Pancreas (tissue), 10 donors: ENCODE results near the gene TMEM74B. TPM values are rescaled to one million over a fixed set of nuclear protein-coding genes. Genes with fewer than 3 reads are reported as not detected.

Experiments used
- ATAC-seq, 4 donors: fragments of 200-7000 bp; cut with Tn5 transposase; one replicate each; pipeline versions ENCODE4 v1.8.0 to v1.9.1; 2020; ENCODE audit warnings: mild to moderate bottlenecking in 4 of 4, moderate library complexity in 4 of 4
- DNase-seq, 6 donors: peaks; one replicate each; pipeline ENCODE4 v3.0.0-alpha.2; 2020
- FAIRE-seq: peaks from 2 replicates; lab custom pipeline; 2012; peaks lifted over from hg19 to GRCh38; lab: Jason Lieb, UNC
- H3K27ac ChIP-seq, 4 donors: fragments of 200-600 bp; sonication (generic); 1 replicate in 3 of 4; 2 replicates in 1 of 4; pipeline versions ENCODE4 v1.5.0 to v1.8.0; 2020
- H3K27me3 ChIP-seq, 4 donors: fragments of 200-600 bp; one replicate each; pipeline ENCODE4 v1.8.0; 2021
- H3K36me3 ChIP-seq, 3 donors: fragments of 200-600 bp; sonication (generic) in 1 of 3; one replicate each; pipeline versions ENCODE4 v1.5.0 to v1.8.0; 2020 to 2021
- H3K4me1 ChIP-seq, 3 donors: fragments of 200-600 bp; one replicate each; pipeline ENCODE4 v1.8.0; 2021
- H3K4me3 ChIP-seq, 4 donors: fragments of 200-600 bp; sonication (generic) in 2 of 4; one replicate each; pipeline versions ENCODE4 v1.5.0 to v1.8.0; 2020 to 2021
- H3K9me3 ChIP-seq, 4 donors: fragments of 200-600 bp; one replicate each; pipeline ENCODE4 v1.8.0; 2021
- WGBS, 2 donors: extraction: QIAGEN DNeasy Blood & Tissue Kit; methylation state at CpG; one replicate each; pipeline ENCODE4 v1.1.7; 2013; 5-methylcytosine and 5-hydroxymethylcytosine counted together
- intact Hi-C, 3 donors: fragments of 100-400 bp; cut with DNase I; formaldehyde crosslinking; loops; one replicate each; pipeline versions ENCODE4 v1.11.1 to v1.14.2; 2022
- polyA plus RNA-seq, 2 donors: library from polyadenylated mRNA; stranded (reverse); fragments of 200-250 nt; gene quantifications; one replicate each; pipeline ENCODE4 v1.2.3, GENCODE V29; 2013
- total RNA-seq, 6 donors: library from RNA; stranded (reverse); fragmentation: NEBNext Ultra II Directional in 4 of 6; extraction: Animal tissue kit (Norgen Biotek cat#: 25700) in 4 of 6; gene quantifications; one replicate each; pipeline versions ENCODE4 v1.2.1 to v1.2.4, GENCODE V29; 2021 to 2023
- TF ChIP-seq, protein P1 (sequence below), 4 donors: fragments of 200-600 bp; sonication (generic) in 3 of 4; IDR thresholded peaks; one replicate each; pipeline versions ENCODE4 v1.5.0 to v1.8.0; 2021; ENCODE audit warnings: antibody characterized with exemption in 4 of 4
- donor health status: healthy with polysubstance abuse.
- donor health status: DM: no; HTN: no; CAD: no; lungs with moderate emphysema.
- donor health status: DM: no; HTN: no; CAD: no.
- donor health status: control.
- donor health status: control.
- donor health status: Bipolar disorder and iron deficiency.
- donor health status: DM: yes; HTN: yes; CAD: no.
- donor health status: DM: no; HTN: no; CAD: no.
- donor health status: DM: no; HTN: no; CAD: no.
- donor health status: DM: yes; HTN: yes; CAD: no.

TMEM74B gene
- total and polyA plus RNA-seq, 8 donors: 0.22 to 15.3 (median 0.76) TPM

DNA sequence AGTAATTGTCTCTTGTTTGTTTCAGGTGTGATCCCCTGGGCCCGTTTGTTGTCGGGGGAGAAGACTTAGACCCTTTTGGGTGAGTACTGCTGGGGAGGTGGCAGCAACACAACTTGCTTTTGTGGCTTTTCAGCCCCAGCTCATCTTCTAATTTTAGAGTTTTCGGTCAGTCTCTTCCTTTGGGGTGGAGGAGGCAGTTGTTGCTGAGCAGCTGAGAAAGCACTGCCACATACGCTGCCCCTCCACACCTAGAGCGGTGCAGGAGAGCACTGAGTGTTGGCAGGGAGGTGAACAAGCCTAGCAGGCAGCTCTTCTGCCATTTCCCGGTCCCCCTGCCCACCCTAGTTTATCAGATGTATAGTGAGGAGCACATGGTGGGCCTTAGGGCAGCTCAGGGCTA, 21.7 kb downstream of the TMEM74B start:
- intact Hi-C loops: no loop called here
- no peaks in the 10 kb centered on the region for H3K27me3 ChIP-seq
- no peaks in the 10 kb centered on the region for H3K9me3 ChIP-seq
- H3K36me3 ChIP-seq: peaks cover 3 to 62% (median 44%) of the 10 kb centered on the region in 3 donors
- no peak for ATAC-seq
- TF ChIP-seq, protein P1, sequence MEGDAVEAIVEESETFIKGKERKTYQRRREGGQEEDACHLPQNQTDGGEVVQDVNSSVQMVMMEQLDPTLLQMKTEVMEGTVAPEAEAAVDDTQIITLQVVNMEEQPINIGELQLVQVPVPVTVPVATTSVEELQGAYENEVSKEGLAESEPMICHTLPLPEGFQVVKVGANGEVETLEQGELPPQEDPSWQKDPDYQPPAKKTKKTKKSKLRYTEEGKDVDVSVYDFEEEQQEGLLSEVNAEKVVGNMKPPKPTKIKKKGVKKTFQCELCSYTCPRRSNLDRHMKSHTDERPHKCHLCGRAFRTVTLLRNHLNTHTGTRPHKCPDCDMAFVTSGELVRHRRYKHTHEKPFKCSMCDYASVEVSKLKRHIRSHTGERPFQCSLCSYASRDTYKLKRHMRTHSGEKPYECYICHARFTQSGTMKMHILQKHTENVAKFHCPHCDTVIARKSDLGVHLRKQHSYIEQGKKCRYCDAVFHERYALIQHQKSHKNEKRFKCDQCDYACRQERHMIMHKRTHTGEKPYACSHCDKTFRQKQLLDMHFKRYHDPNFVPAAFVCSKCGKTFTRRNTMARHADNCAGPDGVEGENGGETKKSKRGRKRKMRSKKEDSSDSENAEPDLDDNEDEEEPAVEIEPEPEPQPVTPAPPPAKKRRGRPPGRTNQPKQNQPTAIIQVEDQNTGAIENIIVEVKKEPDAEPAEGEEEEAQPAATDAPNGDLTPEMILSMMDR (IDR thresholded peaks at IDR 0.05): no peak
- DNase-seq: no peak
- H3K4me3 ChIP-seq: no peak overlapping the region
- H3K27ac ChIP-seq: no peak overlapping the region
- no peaks in the 10 kb centered on the region for H3K4me1 ChIP-seq
- 98% methylated on average over 6 of the region's 6 CpGs for WGBS, 2 donors
- FAIRE-seq: no peak

DNA sequence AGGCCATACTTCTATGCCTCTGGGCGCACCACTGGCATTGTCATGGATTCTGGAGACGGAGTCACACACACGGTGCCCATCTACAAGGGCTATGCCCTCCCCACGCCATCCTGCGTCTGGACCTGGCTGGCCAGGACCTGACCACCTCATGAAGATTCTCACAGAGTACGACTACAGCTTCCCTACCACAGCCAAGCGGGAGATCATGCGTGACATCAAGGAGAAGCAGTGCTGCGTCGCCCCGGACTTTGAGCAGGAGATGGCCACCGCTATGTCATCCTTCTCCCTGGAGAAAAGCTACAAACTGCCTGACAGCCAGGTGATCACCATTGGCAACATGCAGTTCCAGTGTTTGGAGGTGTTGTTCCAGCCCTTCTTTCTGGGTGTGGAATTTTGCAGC, 23.8 kb downstream of the TMEM74B start:
- 95 to 98% methylated on average over 12 of the region's 12 CpGs for WGBS, 2 donors
- DNase-seq: no peak
- no peak for FAIRE-seq
- intact Hi-C loops: no loop called here
- Histone ChIP-seq H3K27me3 (no peaks in the 10 kb centered on the region), H3K4me1 (no peaks in the 10 kb centered on the region), H3K4me3 (no peak overlapping the region), H3K27ac (no peak overlapping the region), H3K9me3 (no peaks in the 10 kb centered on the region), H3K36me3 (peaks cover 2 to 45% (median 31%) of the 10 kb centered on the region in 3 donors)
- TF ChIP-seq, protein P1 (IDR thresholded peaks at IDR 0.05): no peak
- ATAC-seq: no peak

DNA sequence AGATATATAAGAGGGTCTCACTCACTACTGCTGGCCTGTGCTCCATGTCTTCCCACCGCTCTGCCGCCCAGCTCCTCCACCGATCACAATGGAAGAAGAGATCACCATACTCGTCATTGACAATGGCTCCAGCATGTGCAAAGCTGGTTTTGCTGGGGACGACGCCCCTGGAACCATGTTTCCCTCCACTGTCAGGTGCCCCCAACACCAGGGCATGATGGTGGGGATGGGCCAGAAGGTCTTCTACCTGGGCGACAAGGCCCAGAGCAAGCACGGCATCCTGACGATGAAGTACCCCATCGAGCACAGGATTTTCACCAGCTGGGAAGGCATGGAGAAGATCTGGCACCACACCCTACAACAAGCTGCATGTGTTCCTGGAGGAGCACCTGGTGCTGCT, 24.3 kb downstream of the TMEM74B start:
- DNase-seq (no peak), ATAC-seq (no peak), FAIRE-seq (no peak)
- WGBS, 2 donors: 97 to 98% methylated on average over 10 of the region's 10 CpGs
- TF ChIP-seq, protein P1 (IDR thresholded peaks at IDR 0.05): no peak
- Histone ChIP-seq H3K9me3 (no peaks in the 10 kb centered on the region), H3K4me3 (no peak overlapping the region), H3K4me1 (no peaks in the 10 kb centered on the region), H3K27me3 (no peaks in the 10 kb centered on the region), H3K36me3 (peaks cover 0 to 44% (median 28%) of the 10 kb centered on the region in 3 donors), H3K27ac (no peak overlapping the region)
- intact Hi-C loops: no loop called here

DNA sequence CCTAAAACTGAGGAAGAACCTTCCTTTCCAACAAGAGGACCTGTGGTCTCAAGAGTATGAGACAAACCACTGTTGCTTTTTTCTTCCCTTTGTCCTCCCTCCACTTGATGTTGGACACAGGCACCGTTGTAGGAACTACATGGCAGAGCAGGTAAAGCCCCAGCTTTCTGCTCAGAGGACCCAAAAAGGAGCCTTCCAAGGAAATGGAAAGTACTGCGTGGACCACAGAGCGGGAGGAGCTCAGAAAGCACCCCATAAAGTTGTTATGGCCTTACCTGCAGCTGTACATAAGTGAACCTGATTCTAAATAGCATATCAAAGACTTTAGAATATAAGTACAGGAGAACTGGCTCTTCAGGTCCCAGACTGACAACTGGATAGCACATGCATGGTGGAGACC, 29.4 kb downstream of the TMEM74B start:
- 99 to 100% methylated on average over 3 of the region's 3 CpGs for WGBS, 2 donors
- no peak overlapping the region for H3K4me3 ChIP-seq
- no peaks in the 10 kb centered on the region for H3K27me3 ChIP-seq
- H3K27ac ChIP-seq: no peak overlapping the region
- FAIRE-seq (no peak), ATAC-seq (no peak), DNase-seq (no peak)
- intact Hi-C loops: no loop called here
- TF ChIP-seq, protein P1 (IDR thresholded peaks at IDR 0.05): no peak
- H3K4me1 ChIP-seq: peaks cover 0 to 3% (median 3%) of the 10 kb centered on the region in 3 donors
- H3K36me3 ChIP-seq: peaks cover 0 to 13% (median 0%) of the 10 kb centered on the region in 3 donors
- no peaks in the 10 kb centered on the region for H3K9me3 ChIP-seq

DNA sequence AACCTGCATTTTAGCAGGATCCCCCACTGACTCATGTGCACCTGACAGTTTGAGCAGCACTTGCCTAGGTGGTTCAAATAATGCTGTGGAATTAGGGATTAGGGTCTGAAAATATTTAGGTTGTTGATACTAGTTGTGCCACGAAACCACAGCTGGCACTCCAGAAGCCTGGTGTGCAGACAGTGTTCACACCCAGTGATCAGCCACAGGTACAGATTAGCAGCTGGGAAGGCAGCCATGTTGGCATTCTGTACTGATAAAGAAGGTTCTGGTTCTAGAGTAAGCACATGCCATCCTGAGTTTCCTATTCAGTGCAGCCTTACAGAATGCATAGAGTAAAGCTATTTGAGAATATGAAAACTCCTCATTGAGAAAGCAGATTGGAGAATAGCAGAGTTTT, 30.1 kb downstream of the TMEM74B start:
- peaks cover 0 to 10% (median 0%) of the 10 kb centered on the region in 3 donors for H3K36me3 ChIP-seq
- DNase-seq (no peak), FAIRE-seq (no peak), ATAC-seq (no peak)
- TF ChIP-seq, protein P1 (IDR thresholded peaks at IDR 0.05): no peak
- H3K4me3 ChIP-seq: no peak overlapping the region
- no peaks in the 10 kb centered on the region for H3K9me3 ChIP-seq
- WGBS, 2 donors: 80 to 82% methylated on average over 1 of the region's 1 CpG
- intact Hi-C loops: no loop called here
- peaks cover 0 to 6% (median 5%) of the 10 kb centered on the region in 3 donors for H3K4me1 ChIP-seq
- H3K27me3 ChIP-seq: no peaks in the 10 kb centered on the region
- no peak overlapping the region for H3K27ac ChIP-seq
